NOMO-1 treated with DMSO at 0.1 percent for 48 hours (cell line): ENCODE results near the gene DNAJA3.
A peak's percentile ranks its signal among the peaks of the same experiment; 100 is the strongest.

Experiments used
- DNase-seq: peaks from one replicate; lab custom pipeline; 2025; ENCODE audit not compliant: unreplicated experiment; lab: John Stamatoyannopoulos, UW

The DNAJA3 gene

GRCh38 chr16:4472880-4473279 is 47.2 kb downstream of the DNAJA3 start:
- no peak for DNase-seq

DNA sequence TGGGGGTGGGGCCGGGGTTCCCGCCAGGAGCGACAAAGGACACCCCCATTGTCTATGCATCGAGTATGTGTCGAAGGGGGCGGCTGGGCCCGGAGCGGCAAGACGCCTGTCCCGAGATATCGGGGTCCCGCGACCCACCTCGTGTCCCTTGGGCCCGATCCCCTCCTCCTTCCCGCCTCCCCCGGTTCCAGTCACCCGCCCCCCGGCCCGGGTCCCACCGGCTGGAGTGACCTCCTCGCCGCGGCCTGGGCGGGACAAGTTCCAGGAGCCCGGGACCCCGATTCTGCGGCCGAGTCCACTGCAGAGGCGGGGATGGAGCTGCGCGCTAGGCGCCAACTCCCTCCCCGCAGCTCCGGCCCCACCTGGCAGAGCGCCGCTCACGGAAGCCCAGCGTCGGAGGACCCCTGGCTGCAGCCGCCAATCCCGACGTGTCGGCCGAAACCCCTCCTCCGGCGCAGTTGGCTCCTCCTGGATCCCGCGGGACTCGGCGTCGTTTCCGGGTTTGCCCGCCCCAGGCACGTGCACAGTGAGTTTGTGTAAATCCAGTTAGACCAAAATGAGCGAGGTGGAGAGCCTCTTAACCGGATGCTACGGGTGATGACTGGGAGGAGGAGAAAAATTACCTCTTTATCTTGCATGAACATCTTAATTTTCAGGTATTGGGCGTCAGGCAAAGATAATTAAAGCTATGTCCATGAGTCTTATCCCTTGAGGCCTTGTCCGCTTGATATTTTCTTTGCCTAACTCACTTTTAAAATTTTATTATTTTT is 48.7 kb downstream of the DNAJA3 start, which contains the start of gene NMRAL1:
TSS of gene NMRAL1 (minus strand) at position 434 of the 770 bp plus-strand sequence. CDS start 493 bp downstream, outside the sequence.
- DNase-seq: peak; percentile 91

- DNase-seq: peak; percentile 90
Observed at GRCh38 chr16:4475880-4476788, 50.5 kb downstream of the DNAJA3 start, which contains the start of gene HMOX2. Gene HMOX2 (plus strand): TSS chr16:4476398. CDS start chr16:4505525, 29,127 bp downstream.

DNA sequence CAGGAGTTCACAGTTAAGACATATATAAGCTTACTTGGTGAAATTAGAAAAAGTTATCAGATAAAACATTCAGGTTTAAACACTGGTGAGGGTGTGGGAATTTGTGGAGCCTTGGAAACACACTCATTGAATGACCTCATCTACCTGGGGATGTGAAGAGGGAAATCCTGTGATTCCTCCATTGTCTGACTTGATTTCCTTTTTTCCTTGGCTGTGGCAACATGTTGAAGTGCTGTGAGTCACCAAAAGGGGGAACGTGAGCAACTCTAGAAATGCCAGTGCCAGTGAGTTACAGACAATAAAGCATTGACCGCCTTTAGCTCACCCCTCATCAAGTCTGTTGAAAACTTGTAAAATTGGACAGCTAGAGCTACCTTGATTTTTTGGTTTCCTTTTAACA is 52.3 kb downstream of the DNAJA3 start:
- peak; percentile 40 for DNase-seq

DNA sequence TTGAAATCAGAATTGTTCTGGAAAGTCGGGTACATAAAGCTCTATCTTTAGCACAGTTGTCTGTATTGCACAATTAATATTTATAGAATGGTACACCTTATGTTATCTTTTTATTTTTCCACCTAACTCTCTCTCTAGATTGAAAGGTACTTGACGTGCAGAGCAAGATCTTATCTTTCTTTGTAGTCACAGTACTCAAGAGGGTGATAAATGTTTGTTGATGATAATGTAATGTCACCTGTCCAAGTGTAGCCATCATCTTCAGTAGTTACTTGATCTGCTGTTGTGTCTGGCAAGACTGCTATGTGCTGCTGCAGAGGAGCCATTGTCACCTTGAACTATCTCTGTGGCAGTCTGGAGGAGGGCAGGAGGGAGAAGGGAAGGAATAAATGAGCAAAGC is 55.9 kb downstream of the DNAJA3 start:
- DNase-seq: no peak

DNA sequence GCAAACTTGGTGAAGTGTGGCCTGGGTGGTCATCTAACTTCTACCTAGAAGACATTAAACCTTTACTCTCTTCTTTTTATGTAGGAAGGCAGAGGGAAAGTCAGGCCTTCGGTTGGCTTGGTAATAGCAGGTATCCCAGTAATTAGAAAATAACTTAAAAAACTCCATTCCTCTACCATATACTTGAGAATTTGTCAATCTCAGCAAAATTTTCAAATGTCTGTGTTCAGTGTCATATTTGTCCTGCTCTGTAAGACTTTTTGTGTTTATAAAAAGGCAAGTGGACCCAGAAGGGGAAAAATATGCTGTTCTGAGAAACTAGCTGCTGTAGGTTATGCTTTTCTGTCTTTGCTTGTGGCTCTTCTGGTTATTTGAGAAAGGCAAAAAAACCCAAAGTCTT is 56.3 kb downstream of the DNAJA3 start:
- DNase-seq: no peak

DNA sequence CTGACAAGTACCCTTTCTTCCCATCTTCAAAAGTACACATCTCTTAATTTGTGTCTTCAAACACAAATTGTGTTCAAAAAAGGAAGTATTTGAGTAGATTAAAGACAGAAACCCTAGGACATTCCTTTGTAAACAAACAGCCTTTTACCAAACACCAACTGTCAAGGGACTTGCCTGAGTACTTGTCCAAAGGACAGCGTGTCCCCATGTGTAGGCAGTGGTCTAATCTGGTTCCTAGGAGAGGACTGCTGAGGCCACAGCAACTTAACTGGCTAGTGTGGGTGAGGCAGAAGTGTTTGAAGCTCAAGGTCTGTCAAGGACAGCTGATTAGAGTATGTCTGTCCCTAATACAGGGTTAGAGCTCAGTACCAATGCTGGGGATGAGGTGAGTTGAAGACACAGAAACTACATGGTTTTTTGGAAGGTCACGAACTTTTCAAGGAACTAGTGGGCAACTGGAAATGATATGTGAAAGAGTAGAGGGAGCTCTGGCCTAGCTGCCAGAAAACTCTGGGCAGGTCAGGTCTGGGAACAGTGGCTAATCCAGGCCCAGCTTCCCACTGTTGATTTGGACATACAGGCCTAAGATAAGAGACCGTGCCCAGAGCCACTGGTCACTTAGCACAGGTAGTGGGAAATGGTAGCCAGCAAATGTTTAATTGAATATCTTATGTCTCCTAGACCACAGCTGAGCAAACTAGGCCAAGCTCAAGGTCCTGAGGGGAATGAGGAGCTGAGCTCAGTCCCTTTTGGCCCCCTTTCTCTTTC is 60.6 kb downstream of the DNAJA3 start:
- no peak for DNase-seq

- no peak for DNase-seq
Observed at GRCh38 chr16:4487955-4488498, 62.4 kb downstream of the DNAJA3 start.

DNA sequence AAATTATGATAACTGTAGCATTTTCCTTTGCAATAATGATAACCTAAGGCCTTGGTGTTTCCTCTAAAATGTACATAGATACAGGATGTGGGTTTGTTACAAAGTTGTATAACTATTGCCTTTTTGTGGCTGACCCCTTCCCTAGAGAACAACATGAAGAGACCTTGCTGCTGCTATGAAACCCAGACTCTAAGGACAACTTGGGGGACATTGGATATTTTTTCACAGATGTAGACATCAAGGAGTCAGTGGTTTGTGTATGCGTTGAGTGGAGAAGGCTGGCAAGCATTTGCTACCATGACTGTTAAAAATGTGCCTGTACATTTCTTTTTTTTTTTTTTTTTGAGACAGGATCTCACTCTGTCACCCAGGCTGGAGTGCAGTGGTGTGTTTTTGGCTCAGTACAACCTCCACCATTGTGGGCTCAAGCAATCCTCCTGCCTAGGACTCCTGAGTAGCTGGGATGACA is 62.9 kb downstream of the DNAJA3 start:
- no peak for DNase-seq

- no peak for DNase-seq
Observed at GRCh38 chr16:4489030-4489429, 63.4 kb downstream of the DNAJA3 start.

GRCh38 chr16:4491898-4492297 is 66.2 kb downstream of the DNAJA3 start:
- DNase-seq: no peak

- no peak for DNase-seq
Observed at GRCh38 chr16:4494746-4495490, 69.2 kb downstream of the DNAJA3 start.

DNA sequence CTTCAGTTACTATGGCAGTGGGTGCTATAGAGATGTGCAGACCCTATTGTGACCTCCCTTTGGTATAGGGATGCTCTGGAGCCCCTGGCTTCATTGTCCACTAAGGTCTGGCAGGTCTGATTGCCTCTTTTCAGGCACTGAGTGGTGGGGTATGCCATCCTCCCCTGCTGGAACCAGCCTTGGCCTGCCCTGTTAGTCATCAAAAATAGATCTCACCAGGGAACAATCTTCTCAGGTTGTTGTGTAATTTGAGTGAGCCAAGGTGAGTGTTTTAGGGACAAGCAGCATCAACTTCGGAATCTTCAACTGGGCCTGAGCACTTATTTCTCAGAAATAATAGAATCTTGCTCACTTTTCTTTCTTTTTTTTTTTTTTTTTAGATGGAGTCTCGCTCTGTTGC is 70.1 kb downstream of the DNAJA3 start:
- no peak for DNase-seq

DNA sequence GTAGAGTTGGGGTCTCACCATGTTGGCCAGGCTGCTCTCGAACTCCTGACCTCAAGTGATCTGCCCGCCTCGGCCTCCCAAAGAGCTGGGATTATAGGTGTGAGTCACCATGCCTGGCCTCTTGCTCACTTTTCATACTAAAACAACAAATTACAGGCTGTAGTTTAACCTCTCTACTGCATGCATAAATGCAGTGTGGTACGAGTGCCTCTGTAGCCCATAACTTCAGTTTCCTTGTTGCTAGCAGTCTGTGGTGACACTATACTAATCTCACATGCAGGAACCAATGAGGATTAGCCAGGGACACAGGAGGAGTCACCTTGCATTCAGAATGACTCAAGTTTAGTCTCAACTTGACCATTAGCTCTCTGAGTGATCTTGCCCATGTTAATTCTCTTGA is 70.6 kb downstream of the DNAJA3 start:
- DNase-seq: no peak

GRCh38 chr16:4498546-4499195 is 73.0 kb downstream of the DNAJA3 start:
- DNase-seq: no peak

DNA sequence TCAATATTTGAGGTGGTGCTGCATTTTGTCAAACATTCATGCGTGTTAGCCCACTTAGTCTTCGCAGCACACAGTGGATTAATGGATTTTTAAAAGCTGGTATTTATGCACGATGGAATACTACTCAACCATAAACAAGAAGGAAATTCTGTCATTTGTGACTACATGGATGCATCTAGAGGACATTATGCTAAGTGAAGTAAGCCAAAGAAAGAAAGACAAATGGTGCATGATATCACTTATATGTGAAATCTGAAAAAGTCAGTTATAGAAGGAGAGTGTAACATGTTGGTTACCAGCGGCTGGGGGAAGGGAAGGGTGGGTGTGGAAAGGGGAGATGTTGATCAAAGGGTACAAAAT is 73.5 kb downstream of the DNAJA3 start:
- DNase-seq: no peak

GRCh38 chr16:4500272-4500671 is 74.6 kb downstream of the DNAJA3 start:
- DNase-seq: no peak

GRCh38 chr16:4501071-4501478 is 75.4 kb downstream of the DNAJA3 start:
- no peak for DNase-seq

GRCh38 chr16:4505356-4506147 is 79.9 kb downstream of the DNAJA3 start:
- peak; percentile 96 for DNase-seq
